ENCODE data around the gene FBP2.

DNA sequence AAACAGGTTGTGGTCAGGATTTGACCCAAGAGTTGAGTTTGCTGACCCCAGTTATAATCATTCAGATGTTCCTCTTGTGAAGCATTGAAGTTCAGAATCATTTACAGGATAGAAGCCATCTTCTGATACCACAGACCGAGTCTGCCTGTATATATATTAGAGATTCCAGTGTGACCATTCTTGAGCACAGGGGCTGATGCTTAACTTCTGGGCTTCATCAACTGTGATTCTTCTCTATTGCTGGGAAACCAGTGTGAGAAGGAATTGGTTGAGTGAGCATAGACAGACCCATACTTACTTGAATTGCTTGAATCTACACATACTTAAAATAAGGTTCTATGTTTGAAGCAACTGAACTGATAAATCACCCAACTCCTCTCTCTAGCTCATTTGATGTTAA is 66.7 kb downstream of the FBP2 start:
- TF ChIP-seq, protein P1, sequence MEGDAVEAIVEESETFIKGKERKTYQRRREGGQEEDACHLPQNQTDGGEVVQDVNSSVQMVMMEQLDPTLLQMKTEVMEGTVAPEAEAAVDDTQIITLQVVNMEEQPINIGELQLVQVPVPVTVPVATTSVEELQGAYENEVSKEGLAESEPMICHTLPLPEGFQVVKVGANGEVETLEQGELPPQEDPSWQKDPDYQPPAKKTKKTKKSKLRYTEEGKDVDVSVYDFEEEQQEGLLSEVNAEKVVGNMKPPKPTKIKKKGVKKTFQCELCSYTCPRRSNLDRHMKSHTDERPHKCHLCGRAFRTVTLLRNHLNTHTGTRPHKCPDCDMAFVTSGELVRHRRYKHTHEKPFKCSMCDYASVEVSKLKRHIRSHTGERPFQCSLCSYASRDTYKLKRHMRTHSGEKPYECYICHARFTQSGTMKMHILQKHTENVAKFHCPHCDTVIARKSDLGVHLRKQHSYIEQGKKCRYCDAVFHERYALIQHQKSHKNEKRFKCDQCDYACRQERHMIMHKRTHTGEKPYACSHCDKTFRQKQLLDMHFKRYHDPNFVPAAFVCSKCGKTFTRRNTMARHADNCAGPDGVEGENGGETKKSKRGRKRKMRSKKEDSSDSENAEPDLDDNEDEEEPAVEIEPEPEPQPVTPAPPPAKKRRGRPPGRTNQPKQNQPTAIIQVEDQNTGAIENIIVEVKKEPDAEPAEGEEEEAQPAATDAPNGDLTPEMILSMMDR (conservative IDR thresholded peaks at IDR 0.05; ENCODE audit: low read depth, low read length), result no peak
- TF ChIP-seq EZH2phosphoT487 (IDR thresholded peaks at IDR 0.05; ENCODE audit: borderline replicate concordance, low read length), result no peak
